GM12801 (cell line): Measurements from ENCODE around the gene LCE4A.
"Not testable (repeated sequence)": the region's sequence is repeated elsewhere in the genome, so short reads cannot be mapped to it uniquely, and the experiment has no call there.

ENCODE experiments used
- TF ChIP-seq, protein P1 (sequence below): IDR thresholded peaks from one replicate; pipeline ENCODE4 v1.5.1; 2011; ENCODE audit warnings: control low read depth; ENCODE audit not compliant: insufficient read length; ENCODE audit errors: extremely low read depth

Gene LCE4A

GRCh38 chr1:152681616-152682015 is 26.3 kb upstream of the LCE4A start:
- TF ChIP-seq, protein P1, sequence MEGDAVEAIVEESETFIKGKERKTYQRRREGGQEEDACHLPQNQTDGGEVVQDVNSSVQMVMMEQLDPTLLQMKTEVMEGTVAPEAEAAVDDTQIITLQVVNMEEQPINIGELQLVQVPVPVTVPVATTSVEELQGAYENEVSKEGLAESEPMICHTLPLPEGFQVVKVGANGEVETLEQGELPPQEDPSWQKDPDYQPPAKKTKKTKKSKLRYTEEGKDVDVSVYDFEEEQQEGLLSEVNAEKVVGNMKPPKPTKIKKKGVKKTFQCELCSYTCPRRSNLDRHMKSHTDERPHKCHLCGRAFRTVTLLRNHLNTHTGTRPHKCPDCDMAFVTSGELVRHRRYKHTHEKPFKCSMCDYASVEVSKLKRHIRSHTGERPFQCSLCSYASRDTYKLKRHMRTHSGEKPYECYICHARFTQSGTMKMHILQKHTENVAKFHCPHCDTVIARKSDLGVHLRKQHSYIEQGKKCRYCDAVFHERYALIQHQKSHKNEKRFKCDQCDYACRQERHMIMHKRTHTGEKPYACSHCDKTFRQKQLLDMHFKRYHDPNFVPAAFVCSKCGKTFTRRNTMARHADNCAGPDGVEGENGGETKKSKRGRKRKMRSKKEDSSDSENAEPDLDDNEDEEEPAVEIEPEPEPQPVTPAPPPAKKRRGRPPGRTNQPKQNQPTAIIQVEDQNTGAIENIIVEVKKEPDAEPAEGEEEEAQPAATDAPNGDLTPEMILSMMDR, result no peak

DNA sequence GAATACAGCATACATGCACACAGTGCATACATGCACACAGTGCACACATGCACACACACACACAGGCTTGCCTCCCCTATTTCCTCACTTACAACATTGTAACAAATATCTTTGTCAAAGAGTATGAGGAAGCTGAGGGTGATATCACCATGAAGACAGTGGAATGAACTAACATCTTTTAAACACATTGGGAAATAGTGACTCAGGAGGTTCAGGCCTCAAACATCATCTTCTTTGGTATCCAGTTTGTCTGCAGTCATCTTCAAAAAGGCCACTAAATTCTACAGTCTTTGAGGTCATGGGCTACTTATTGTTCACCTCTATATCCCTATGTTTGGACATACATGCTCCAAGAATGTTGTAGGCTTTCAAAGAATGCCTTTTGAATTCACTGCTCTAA is 24.1 kb upstream of the LCE4A start:
- TF ChIP-seq, protein P1, result no peak

DNA sequence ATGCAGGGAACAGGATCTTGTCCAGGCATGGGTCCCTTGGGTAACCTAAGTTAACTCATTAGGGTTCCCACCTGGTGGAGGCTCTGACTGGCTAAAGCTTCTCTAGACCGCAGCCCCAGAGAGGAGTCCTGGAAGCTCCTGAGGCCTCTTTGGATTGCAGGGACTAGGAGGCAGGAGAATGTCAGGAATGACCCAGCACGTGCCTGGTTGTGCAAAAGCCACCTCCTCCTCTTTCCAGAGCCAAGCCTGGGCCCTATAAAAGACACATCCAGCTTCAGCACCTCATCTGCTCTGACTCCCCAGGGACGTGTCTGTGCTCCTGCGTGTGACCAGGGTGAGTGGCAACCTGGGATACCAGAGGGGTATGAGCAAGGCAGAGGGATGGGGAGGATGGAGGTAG is 22.1 kb upstream of the LCE4A start, which contains the start of gene LCE2B:
LCE2B (plus strand) TSS at position 301 of the 400 bp plus-strand sequence. CDS start 721 bp downstream, outside the sequence.
- TF ChIP-seq, protein P1, result not testable (repeated sequence)

- TF ChIP-seq, protein P1, result no peak
These were observed 10.0 kb upstream of the LCE4A start, which contains the start of gene LCE2A for GRCh38 chr1:152697701-152698600. TSS of gene LCE2A (plus strand) at chr1:152698345. CDS start at chr1:152698902, 557 bp downstream.

DNA sequence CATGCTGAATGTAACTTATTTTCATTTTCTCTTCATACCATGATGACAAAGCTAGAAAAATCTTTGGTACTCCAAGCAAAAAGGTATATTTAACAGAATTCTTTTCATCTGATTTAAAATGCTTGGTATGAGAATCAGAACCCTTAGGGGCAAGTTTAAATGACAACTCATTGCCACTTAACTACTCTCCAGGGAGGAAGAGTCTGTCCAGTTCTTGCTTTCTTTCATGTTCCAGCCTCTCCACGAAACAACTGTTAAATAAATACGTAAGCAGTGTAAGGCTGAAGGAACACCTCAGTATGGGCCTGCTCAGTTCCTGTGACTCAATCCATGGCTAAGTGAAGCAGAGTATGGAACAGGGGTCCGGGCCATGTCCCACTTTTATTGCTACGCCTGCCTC is 8.2 kb upstream of the LCE4A start:
- TF ChIP-seq, protein P1, result no peak

- TF ChIP-seq, protein P1, result no peak
These were observed 10.3 kb downstream of the LCE4A start for GRCh38 chr1:152718238-152718637.

GRCh38 chr1:152725261-152725660 is 17.3 kb downstream of the LCE4A start:
- TF ChIP-seq, protein P1, result no peak
